ENCODE results near the gene SLC8A1. TPM values are rescaled to one million over a fixed set of nuclear protein-coding genes. Genes with fewer than 3 reads are reported as not detected.

SLC8A1 gene
- total RNA-seq, 1 experiment from 2014 or later, result 1.7 TPM

DNA sequence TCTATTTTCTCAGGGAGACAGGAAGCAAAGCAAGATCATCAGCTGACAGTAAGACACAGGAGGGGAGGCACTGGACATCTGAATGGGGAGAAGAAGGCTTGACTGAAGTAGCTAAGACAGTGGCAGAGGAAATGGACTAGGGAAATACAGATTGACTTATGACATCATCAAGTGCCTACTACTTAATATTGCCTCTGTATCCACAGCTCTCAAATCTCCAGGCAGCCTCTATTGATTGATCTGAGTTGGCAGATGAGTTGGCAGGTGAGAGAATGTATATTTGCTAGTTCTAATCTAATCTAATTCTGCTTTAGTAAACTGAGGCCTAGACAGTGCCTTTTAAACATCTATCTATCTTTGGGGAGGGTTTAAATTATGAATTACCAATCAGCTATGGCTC, 242.1 kb downstream of the SLC8A1 start:
- no peak overlapping the region for H3K4ac ChIP-seq (ENCODE audit: low read depth, low read length)
- no peak overlapping the region for H4K8ac ChIP-seq (replicated peaks; ENCODE audit: insufficient read length, low read depth, low read length)
- no peak overlapping the region for H4K5ac ChIP-seq (ENCODE audit: insufficient read length, low read depth, low read length)
- H3K23me2 ChIP-seq (ENCODE audit: insufficient read length, low read depth, low read length, poor library complexity, severe bottlenecking), result no peaks in the 10 kb centered on the region
- H3K4me3 Mint-ChIP-seq, result no peak overlapping the region; a peak in 1 of 5 replicates
- H2BK12ac ChIP-seq (ENCODE audit: insufficient read length, low read depth, low read length), result no peak overlapping the region
- H2BK5ac ChIP-seq (ENCODE audit: insufficient read length, low read length), result no peak overlapping the region
- no peaks in the 10 kb centered on the region for H3K27me3 ChIP-seq (ENCODE audit: insufficient read depth, low read length)
- no peak overlapping the region for H3K18ac ChIP-seq (ENCODE audit: insufficient read length, low read depth, low read length)
- H3K9ac ChIP-seq (ENCODE audit: extremely low read depth, insufficient read length, low read length), result no peak overlapping the region
- no peak overlapping the region for H3K14ac ChIP-seq (ENCODE audit: insufficient read depth, low read length)
- no peak overlapping the region for H2AK5ac ChIP-seq (ENCODE audit: insufficient read length, low read length)
- H2AFZ ChIP-seq (ENCODE audit: low read length), result no peak overlapping the region
- H3K4me2 ChIP-seq (ENCODE audit: insufficient read depth, insufficient read length, low read length), result no peak overlapping the region
- peak overlapping the region; percentile 26 for H3K27ac ChIP-seq (ENCODE audit: insufficient read length, low read depth, low read length)
- no peak for DNase-seq
- no peak overlapping the region for H2BK15ac ChIP-seq (ENCODE audit: low read depth, low read length)
- H4K20me1 ChIP-seq (ENCODE audit: control insufficient read depth, insufficient read depth, insufficient read length), result no peaks in the 10 kb centered on the region
- H3K9me3 ChIP-seq (ENCODE audit: control insufficient read depth, low read depth, low read length), result no peaks in the 10 kb centered on the region
- no peak overlapping the region for H4K91ac ChIP-seq (ENCODE audit: insufficient read length, low read depth, low read length)
- H3T11ph ChIP-seq (ENCODE audit: low read length), result no peak overlapping the region
- H3K4me1 Mint-ChIP-seq, result peaks cover 32 to 36% of the 10 kb centered on the region in 2 experiments
- peak overlapping the region; percentile 54 to 89 (median 61); a peak in 3 of 7 replicates for H3K27ac Mint-ChIP-seq
- no peak overlapping the region for H3K56ac ChIP-seq (ENCODE audit: insufficient read length, low read depth, low read length)
- H3K27me3 Mint-ChIP-seq (ENCODE audit: low read depth), result no peaks in the 10 kb centered on the region
- TF ChIP-seq CTCF (conservative IDR thresholded peaks at IDR 0.05), result no peak
- H2BK20ac ChIP-seq (ENCODE audit: low read depth, low read length, poor library complexity, severe bottlenecking), result no peak overlapping the region
- H2BK120ac ChIP-seq (ENCODE audit: low read depth, low read length, poor library complexity, severe bottlenecking), result no peak overlapping the region
- H3K23ac ChIP-seq (ENCODE audit: insufficient read length, low read depth, low read length), result no peak overlapping the region
- H3K79me1 ChIP-seq (ENCODE audit: insufficient read depth, low read depth, low read length, poor library complexity, severe bottlenecking), result no peaks in the 10 kb centered on the region
- H3K36me3 Mint-ChIP-seq (ENCODE audit: insufficient read depth in 1 of 3, low read depth in 3 of 3), result peaks cover 3 to 7% (median 3%) of the 10 kb centered on the region in 3 experiments; a peak in 6 of 7 replicates
- H3K9me3 Mint-ChIP-seq, result peaks cover 0 to 4% of the 10 kb centered on the region in 2 experiments; a peak in 3 of 5 replicates
- H3K79me2 ChIP-seq (ENCODE audit: insufficient read depth, low read length), result no peaks in the 10 kb centered on the region
- H3K4me1 ChIP-seq (ENCODE audit: insufficient read depth, low read length), result peaks cover 10% of the 10 kb centered on the region; the same call in 1 of the 2 replicates

Measured in H9 (cell line).